ENCODE measurements around the gene TMEM222. TPM values are rescaled to one million over a fixed set of nuclear protein-coding genes. Genes with fewer than 3 reads are reported as not detected.

TMEM222 gene
- total and polyA plus RNA-seq, 2 of the 4 experiments (the other 2 are of a cell fraction): 19.9 to 54.1 TPM

- H2BK120ac ChIP-seq (ENCODE audit: low read depth, low read length): peak overlapping the region; percentile 59
- peak overlapping the region; percentile 69 for H3K18ac ChIP-seq (ENCODE audit: low read depth, low read length)
- ATAC-seq (ENCODE audit: low read depth): no peak
- ChIA-PET POLR2A (ENCODE audit: unreplicated experiment) (interaction anchor here (0.7 kb wide), 1 partner anchor 44 kb away, joined by 3 read pairs; the partner anchor contains the start of gene MAP3K6), CTCF (no interaction called here)
- peaks cover 7% of the 10 kb centered on the region; the same call in 1 of the 2 replicates for H4K20me1 ChIP-seq (ENCODE audit: insufficient read depth, low read length)
- H2BK15ac ChIP-seq (ENCODE audit: low read depth, low read length): no peak overlapping the region
- in situ Hi-C loops (cut with MboI; ENCODE audit: low sequenced_read_pairs) (no loop called here), dilution Hi-C loops (cut with HindIII; ENCODE audit: low sequenced_read_pairs, unreplicated experiment) (no loop called here), intact Hi-C loops (cut with micrococcal nuclease) (no loop called here)
- H2AK5ac ChIP-seq (ENCODE audit: low read depth, low read length): peak overlapping the region; percentile 99
- H2AFZ ChIP-seq (replicated peaks; ENCODE audit: low read length, poor library complexity): peak overlapping the region; percentile 99
- H3K56ac ChIP-seq (ENCODE audit: extremely low read depth, insufficient read depth, low read length): peak overlapping the region; percentile 83
- TF ChIP-seq NFE2L2 (IDR thresholded peaks at IDR 0.05; ENCODE audit: low read depth, low read length): no peak
- peak; percentile 36; the same call in 1 of the 2 replicates for TF ChIP-seq BHLHE40 (IDR thresholded peaks at IDR 0.05; ENCODE audit: low read depth, low read length)
- no CpG with 5 or more reads among the region's 10 CpGs for WGBS, 2 experiments (ENCODE audit: extremely low coverage in 2 of 2, insufficient read length in 1 of 2)
- peak overlapping the region; percentile 98 for H2AK9ac ChIP-seq (replicated peaks; ENCODE audit: low read depth, low read length, poor library complexity)
- peaks cover 9% of the 10 kb centered on the region; the same call in 1 of the 2 replicates for H3K9me1 ChIP-seq (ENCODE audit: insufficient read depth, low read length)
- peaks cover 6% of the 10 kb centered on the region for H3K4me1 ChIP-seq (ENCODE audit: control insufficient read depth, insufficient read depth, low read length)
- TSS peak; percentile 27 for BruUV-seq (replicated peaks)
- H4K91ac ChIP-seq (ENCODE audit: insufficient read depth, low read depth, low read length): peak overlapping the region; percentile 95
- H3K4me2 ChIP-seq (ENCODE audit: low read depth, low read length): peak overlapping the region; percentile 99
- H3K36me3 ChIP-seq (ENCODE audit: control insufficient read depth, insufficient read depth, low read length): peaks cover 17% of the 10 kb centered on the region
- peak overlapping the region; percentile 98 for H3K4ac ChIP-seq (ENCODE audit: low read depth, low read length)
- peak overlapping the region; percentile 97 for H3K4me3 ChIP-seq (ENCODE audit: insufficient read depth, low read depth, low read length)
- H2BK20ac ChIP-seq (ENCODE audit: low read depth, low read length): no peak overlapping the region
- peak overlapping the region; percentile 99 for H3K9ac ChIP-seq (ENCODE audit: low read depth, low read length)
- H3K79me1 ChIP-seq (ENCODE audit: low read depth in 1 of 2, low read length in 2 of 2): peaks cover 19 to 47% of the 10 kb centered on the region in 2 experiments
- peak overlapping the region; percentile 99 for H4K8ac ChIP-seq (ENCODE audit: low read depth in 2 of 2, low read length in 2 of 2)
- no peak for DNase-seq
- H3K9me3 ChIP-seq (ENCODE audit: control insufficient read depth, insufficient read depth, low read length): no peaks in the 10 kb centered on the region
- H2BK5ac ChIP-seq (ENCODE audit: low read depth, low read length, poor library complexity, severe bottlenecking): peak overlapping the region; percentile 92
- H3K27me3 ChIP-seq (ENCODE audit: control insufficient read depth, insufficient read depth, low read length): no peaks in the 10 kb centered on the region
- H4K5ac ChIP-seq (ENCODE audit: low read depth, low read length): peak overlapping the region; percentile 98
- H3K23ac ChIP-seq (ENCODE audit: low read depth, low read length): peak overlapping the region; percentile 82
- peak overlapping the region; percentile 96 for H3K27ac ChIP-seq (ENCODE audit: insufficient read depth, low read length)
- H3K14ac ChIP-seq (replicated peaks; ENCODE audit: low read depth, low read length): peak overlapping the region; percentile 98
Measured at GRCh38 chr1:27322569-27323240, 742 bp downstream of the TMEM222 start.

Data from IMR-90 (cell line).